ENCODE data around the gene BAAT.
A peak's percentile ranks its signal among the peaks of the same experiment; 100 is the strongest.

The BAAT gene

DNA sequence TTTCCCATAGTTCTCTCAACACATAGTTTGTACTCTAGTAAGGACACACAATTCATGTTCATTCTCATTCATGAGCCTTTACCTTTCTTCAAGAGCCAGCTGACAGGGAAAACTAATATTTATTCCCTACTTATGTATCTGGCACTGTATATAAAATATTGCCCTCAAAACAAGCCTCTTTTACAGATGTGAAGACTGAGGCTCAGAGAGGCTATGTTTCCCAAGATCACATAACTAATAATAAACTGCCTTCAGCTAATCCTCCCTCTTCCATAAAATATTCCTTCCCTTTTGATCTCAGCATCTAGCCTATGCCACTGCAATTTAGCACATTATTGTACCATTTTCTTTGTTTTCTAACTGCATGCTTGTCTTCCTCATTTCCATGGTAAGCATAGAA is 32.6 kb upstream of the BAAT start:
- no peak overlapping the region for H3K4me3 Mint-ChIP-seq
- DNase-seq (ENCODE audit: low spot score in 2 of 2) (no peak), ATAC-seq (replicated peaks; ENCODE audit: extremely low read depth, poor library complexity, severe bottlenecking) (no peak)
- H3K27ac Mint-ChIP-seq (ENCODE audit: low read depth) = no peak overlapping the region
- H3K9me3 Mint-ChIP-seq = peaks cover 49% of the 10 kb centered on the region
- H3K27me3 Mint-ChIP-seq = no peaks in the 10 kb centered on the region
- no peaks in the 10 kb centered on the region for H3K4me1 Mint-ChIP-seq
- peaks cover 3% of the 10 kb centered on the region for H3K36me3 Mint-ChIP-seq (ENCODE audit: insufficient read depth)

GRCh38 chr9:101415578-101415977 is 30.8 kb upstream of the BAAT start:
- Mint-ChIP-seq H3K27me3 (no peaks in the 10 kb centered on the region), H3K27ac (ENCODE audit: low read depth) (no peak overlapping the region), H3K4me1 (no peaks in the 10 kb centered on the region), H3K4me3 (no peak overlapping the region), H3K36me3 (ENCODE audit: insufficient read depth) (peaks cover 3% of the 10 kb centered on the region), H3K9me3 (peaks cover 54% of the 10 kb centered on the region)
- ATAC-seq (replicated peaks; ENCODE audit: extremely low read depth, poor library complexity, severe bottlenecking) (no peak), DNase-seq (ENCODE audit: low spot score in 2 of 2) (no peak)

DNA sequence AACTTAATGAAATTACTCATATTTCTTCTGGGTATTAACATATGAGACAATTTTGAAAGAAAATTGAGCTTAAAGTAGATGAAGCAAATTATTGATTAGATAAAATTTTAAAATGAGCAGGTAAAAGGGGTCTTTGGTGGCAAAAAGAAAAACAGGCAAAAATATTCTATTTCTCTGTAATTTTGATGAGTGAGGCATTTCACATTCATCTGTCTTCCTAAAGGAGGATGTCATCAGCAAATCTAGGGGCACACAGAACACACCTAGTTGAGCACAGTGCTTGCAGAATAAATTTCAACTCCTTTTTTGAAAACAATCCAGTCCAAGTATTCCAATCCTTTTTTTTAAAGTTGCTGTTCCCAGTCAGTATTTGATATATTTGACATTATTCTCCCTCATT is 30.0 kb upstream of the BAAT start:
- Mint-ChIP-seq H3K4me3 (no peak overlapping the region), H3K27me3 (no peaks in the 10 kb centered on the region), H3K36me3 (ENCODE audit: insufficient read depth) (peaks cover 3% of the 10 kb centered on the region), H3K9me3 (peaks cover 54% of the 10 kb centered on the region), H3K27ac (ENCODE audit: low read depth) (no peak overlapping the region), H3K4me1 (no peaks in the 10 kb centered on the region)
- DNase-seq (ENCODE audit: low spot score in 2 of 2) (no peak), ATAC-seq (replicated peaks; ENCODE audit: extremely low read depth, poor library complexity, severe bottlenecking) (no peak)

GRCh38 chr9:101409079-101409477 is 24.3 kb upstream of the BAAT start:
- no peak overlapping the region for H3K27ac Mint-ChIP-seq (ENCODE audit: low read depth)
- H3K4me1 Mint-ChIP-seq = no peaks in the 10 kb centered on the region
- peaks cover 45% of the 10 kb centered on the region for H3K9me3 Mint-ChIP-seq
- no peak for DNase-seq (ENCODE audit: low spot score in 2 of 2)
- no peak overlapping the region for H3K4me3 Mint-ChIP-seq
- no peak for ATAC-seq (replicated peaks; ENCODE audit: extremely low read depth, poor library complexity, severe bottlenecking)
- no peaks in the 10 kb centered on the region for H3K27me3 Mint-ChIP-seq
- H3K36me3 Mint-ChIP-seq (ENCODE audit: insufficient read depth) = peaks cover 35% of the 10 kb centered on the region

DNA sequence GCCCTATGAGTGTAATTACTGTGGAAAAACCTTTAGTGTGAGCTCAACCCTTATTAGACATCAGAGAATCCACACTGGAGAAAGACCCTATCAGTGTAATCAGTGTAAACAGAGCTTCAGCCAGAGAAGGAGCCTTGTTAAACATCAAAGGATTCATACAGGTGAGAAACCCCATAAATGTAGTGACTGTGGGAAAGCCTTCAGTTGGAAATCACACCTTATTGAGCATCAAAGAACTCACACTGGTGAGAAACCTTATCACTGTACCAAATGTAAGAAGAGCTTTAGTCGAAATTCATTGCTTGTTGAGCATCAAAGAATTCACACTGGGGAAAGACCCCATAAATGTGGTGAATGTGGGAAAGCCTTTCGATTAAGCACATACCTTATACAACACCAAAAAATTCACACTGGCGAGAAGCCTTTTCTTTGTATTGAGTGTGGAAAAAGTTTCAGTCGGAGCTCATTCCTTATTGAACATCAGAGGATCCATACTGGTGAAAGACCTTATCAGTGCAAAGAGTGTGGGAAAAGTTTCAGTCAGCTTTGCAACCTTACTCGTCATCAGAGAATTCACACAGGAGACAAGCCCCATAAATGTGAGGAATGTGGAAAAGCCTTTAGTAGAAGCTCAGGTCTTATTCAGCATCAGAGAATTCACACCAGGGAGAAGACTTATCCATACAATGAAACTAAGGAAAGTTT is 23.7 kb upstream of the BAAT start:
- ATAC-seq (replicated peaks; ENCODE audit: extremely low read depth, poor library complexity, severe bottlenecking) (no peak), DNase-seq (ENCODE audit: low spot score in 2 of 2) (no peak)
- no peak overlapping the region for H3K27ac Mint-ChIP-seq (ENCODE audit: low read depth)
- H3K27me3 Mint-ChIP-seq = no peaks in the 10 kb centered on the region
- H3K4me1 Mint-ChIP-seq = peaks cover 5% of the 10 kb centered on the region
- no peak overlapping the region for H3K4me3 Mint-ChIP-seq
- H3K36me3 Mint-ChIP-seq (ENCODE audit: insufficient read depth) = peaks cover 39% of the 10 kb centered on the region
- H3K9me3 Mint-ChIP-seq = peaks cover 44% of the 10 kb centered on the region

GRCh38 chr9:101403516-101404285 is 18.9 kb upstream of the BAAT start:
- ATAC-seq (replicated peaks; ENCODE audit: extremely low read depth, poor library complexity, severe bottlenecking) (no peak), DNase-seq (ENCODE audit: low spot score in 2 of 2) (no peak)
- peak overlapping the region; percentile 9 for H3K27ac Mint-ChIP-seq (ENCODE audit: low read depth)
- H3K4me1 Mint-ChIP-seq = peaks cover 42% of the 10 kb centered on the region
- H3K9me3 Mint-ChIP-seq = peaks cover 27% of the 10 kb centered on the region
- H3K4me3 Mint-ChIP-seq = no peak overlapping the region
- H3K36me3 Mint-ChIP-seq (ENCODE audit: insufficient read depth) = peaks cover 57% of the 10 kb centered on the region
- no peaks in the 10 kb centered on the region for H3K27me3 Mint-ChIP-seq

GRCh38 chr9:101400120-101400519 is 15.3 kb upstream of the BAAT start:
- DNase-seq (ENCODE audit: low spot score in 2 of 2) = no peak
- H3K4me3 Mint-ChIP-seq = peak overlapping the region; percentile 96
- H3K4me1 Mint-ChIP-seq = peaks cover 72% of the 10 kb centered on the region
- peaks cover 46% of the 10 kb centered on the region for H3K36me3 Mint-ChIP-seq (ENCODE audit: insufficient read depth)
- peaks cover 10% of the 10 kb centered on the region for H3K9me3 Mint-ChIP-seq
- peak overlapping the region; percentile 23 for H3K27ac Mint-ChIP-seq (ENCODE audit: low read depth)
- no peaks in the 10 kb centered on the region for H3K27me3 Mint-ChIP-seq
- ATAC-seq (replicated peaks; ENCODE audit: extremely low read depth, poor library complexity, severe bottlenecking) = no peak

- ATAC-seq (replicated peaks; ENCODE audit: extremely low read depth, poor library complexity, severe bottlenecking) = no peak
- no peak for DNase-seq (ENCODE audit: low spot score in 2 of 2)
- H3K36me3 Mint-ChIP-seq (ENCODE audit: insufficient read depth) = peaks cover 40% of the 10 kb centered on the region
- H3K4me3 Mint-ChIP-seq = peak overlapping the region; percentile 96
- peaks cover 5% of the 10 kb centered on the region for H3K9me3 Mint-ChIP-seq
- peak overlapping the region; percentile 99 for H3K27ac Mint-ChIP-seq (ENCODE audit: low read depth)
- H3K4me1 Mint-ChIP-seq = peaks cover 76% of the 10 kb centered on the region
- H3K27me3 Mint-ChIP-seq = no peaks in the 10 kb centered on the region
Measured at GRCh38 chr9:101399643-101399970, 14.8 kb upstream of the BAAT start.

GRCh38 chr9:101398930-101399642 is 14.3 kb upstream of the BAAT start:
- Mint-ChIP-seq H3K4me1 (peaks cover 81% of the 10 kb centered on the region), H3K36me3 (ENCODE audit: insufficient read depth) (peaks cover 39% of the 10 kb centered on the region), H3K27ac (ENCODE audit: low read depth) (peak overlapping the region; percentile 99), H3K9me3 (peaks cover 5% of the 10 kb centered on the region), H3K27me3 (no peaks in the 10 kb centered on the region), H3K4me3 (peak overlapping the region; percentile 96)
- ATAC-seq (replicated peaks; ENCODE audit: extremely low read depth, poor library complexity, severe bottlenecking) = no peak
- no peak for DNase-seq (ENCODE audit: low spot score in 2 of 2)

DNA sequence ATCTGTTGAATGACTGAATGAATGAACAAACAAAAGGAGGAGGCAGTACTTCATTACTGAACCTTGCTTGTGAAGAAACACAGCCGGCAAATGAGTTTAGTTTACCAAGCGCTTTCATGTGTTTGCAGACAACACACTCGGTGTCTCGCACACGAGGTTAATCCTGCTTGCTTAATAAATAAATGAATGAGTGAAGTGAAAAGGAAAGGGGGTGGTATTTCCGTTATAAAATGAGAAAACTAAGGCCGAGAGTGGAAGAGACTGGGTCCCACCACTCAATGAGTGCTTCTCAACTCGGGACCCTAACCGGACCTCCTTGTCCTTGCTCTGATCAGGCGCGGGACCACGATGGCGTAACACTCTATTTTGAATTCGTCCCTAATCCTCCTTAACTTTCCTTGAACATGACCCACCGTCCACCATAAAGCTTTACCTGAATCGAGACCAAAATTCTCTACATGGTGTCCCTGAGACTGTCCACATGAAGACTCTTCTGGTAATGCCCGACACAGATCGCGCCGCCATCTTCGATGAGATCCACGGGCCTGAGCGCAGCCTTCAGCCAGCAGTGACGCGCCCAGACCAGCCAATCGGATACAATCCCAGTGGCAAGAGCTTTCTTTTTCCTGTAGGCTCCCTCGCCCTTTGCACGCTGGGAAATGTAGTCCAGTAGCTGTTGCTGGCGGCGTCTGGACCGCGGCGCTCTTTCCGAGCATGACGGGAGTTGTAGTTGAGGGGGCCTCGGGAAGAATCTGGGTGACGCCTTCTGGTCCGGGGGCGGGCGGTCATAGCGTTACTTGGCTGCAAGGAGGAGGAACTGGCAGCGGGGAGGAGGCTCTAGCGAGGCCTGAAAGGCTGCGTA is 13.5 kb upstream of the BAAT start, which contains the start of the genes MRPL50 and ZNF189:
Gene MRPL50 (minus strand): TSS at position 551 of the 862 bp plus-strand sequence. CDS start 26 bp downstream, at position 525.
Gene ZNF189 (plus strand): TSS at position 784 of the 862 bp plus-strand sequence. CDS start 306 bp downstream, outside the sequence.
- Mint-ChIP-seq H3K27ac (ENCODE audit: low read depth) (peak within 1 kb of the TSS; percentile 99), H3K9me3 (no peaks in the 10 kb centered on the region), H3K36me3 (ENCODE audit: insufficient read depth) (peaks cover 33% of the 10 kb centered on the region), H3K27me3 (no peaks in the 10 kb centered on the region), H3K4me1 (peaks cover 74% of the 10 kb centered on the region), H3K4me3 (peak within 1 kb of the TSS; percentile 96)
- ATAC-seq (replicated peaks; ENCODE audit: extremely low read depth, poor library complexity, severe bottlenecking) (peak; percentile 95), DNase-seq (ENCODE audit: low spot score in 2 of 2) (peak; percentile 89 to 95)

- Mint-ChIP-seq H3K9me3 (no peaks in the 10 kb centered on the region), H3K4me1 (peaks cover 73% of the 10 kb centered on the region)
- DNase-seq (ENCODE audit: low spot score in 2 of 2) = no peak
Measured at GRCh38 chr9:101397746-101398067, 12.9 kb upstream of the BAAT start.

DNA sequence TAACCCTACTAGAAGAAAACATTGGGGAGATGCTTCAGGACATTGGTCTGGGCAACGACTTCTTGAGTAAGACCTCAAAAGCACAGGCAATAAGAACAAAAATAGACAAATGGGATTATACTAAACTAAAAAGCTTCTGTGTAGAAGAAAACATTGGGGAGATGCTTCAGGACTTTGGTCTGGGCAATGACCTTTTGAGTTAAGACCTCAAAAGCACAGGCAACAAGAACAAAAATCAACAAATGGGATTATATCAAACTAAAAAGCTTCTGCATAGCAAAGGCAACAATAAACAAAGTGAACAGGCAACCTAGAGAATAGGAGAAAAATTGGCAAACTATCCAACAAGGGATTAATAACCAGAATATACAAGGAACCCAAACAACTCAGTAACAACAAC is 9.9 kb upstream of the BAAT start:
- Mint-ChIP-seq H3K9me3 (no peaks in the 10 kb centered on the region), H3K36me3 (ENCODE audit: insufficient read depth) (peaks cover 31% of the 10 kb centered on the region), H3K4me1 (peaks cover 70% of the 10 kb centered on the region), H3K4me3 (no peak overlapping the region), H3K27ac (ENCODE audit: low read depth) (no peak overlapping the region), H3K27me3 (no peaks in the 10 kb centered on the region)
- no peak for ATAC-seq (replicated peaks; ENCODE audit: extremely low read depth, poor library complexity, severe bottlenecking)
- no peak for DNase-seq (ENCODE audit: low spot score in 2 of 2)

More at GRCh38 chr9:101397746-101398067, 12.9 kb upstream of the BAAT start:
- ATAC-seq (replicated peaks; ENCODE audit: extremely low read depth, poor library complexity, severe bottlenecking) = no peak
- Mint-ChIP-seq H3K27me3 (no peaks in the 10 kb centered on the region), H3K36me3 (ENCODE audit: insufficient read depth) (peaks cover 30% of the 10 kb centered on the region), H3K27ac (ENCODE audit: low read depth) (peak overlapping the region; percentile 99), H3K4me3 (peak overlapping the region; percentile 96)
